H7 (cell line): ENCODE measurements around the gene LHX6. TPM values are rescaled to one million over a fixed set of nuclear protein-coding genes. Genes with fewer than 3 reads are reported as not detected.

Experiments used
- DNase-seq: peaks from one replicate; pipeline ENCODE4 v3.0.0; 2012
- H3K27me3 ChIP-seq: 2 replicates; pipeline ENCODE4 v1.6.0; 2011; ENCODE audit warnings: mild to moderate bottlenecking, low read length; ENCODE audit not compliant: control insufficient read depth, insufficient read depth
- H3K36me3 ChIP-seq: replicated peaks from 2 replicates; pipeline ENCODE4 v1.5.1; 2011; ENCODE audit warnings: low read length; ENCODE audit not compliant: control insufficient read depth, insufficient read depth
- H3K4me3 ChIP-seq: 2 replicates; pipeline ENCODE4 v1.5.1; 2011; ENCODE audit warnings: low read depth, mild to moderate bottlenecking, control low read depth, low read length, moderate library complexity; ENCODE audit not compliant: insufficient read depth
- total RNA-seq: library from RNA; depleted of rRNA; stranded (reverse); fragments of >200 nt; shearing (Covaris generic); gene quantifications from 2 replicates; pipeline ENCODE4 v1.2.3, GENCODE V29; 2014

Gene LHX6
- total RNA-seq, 1 experiment from 2014 or later = 5.2 TPM

DNA sequence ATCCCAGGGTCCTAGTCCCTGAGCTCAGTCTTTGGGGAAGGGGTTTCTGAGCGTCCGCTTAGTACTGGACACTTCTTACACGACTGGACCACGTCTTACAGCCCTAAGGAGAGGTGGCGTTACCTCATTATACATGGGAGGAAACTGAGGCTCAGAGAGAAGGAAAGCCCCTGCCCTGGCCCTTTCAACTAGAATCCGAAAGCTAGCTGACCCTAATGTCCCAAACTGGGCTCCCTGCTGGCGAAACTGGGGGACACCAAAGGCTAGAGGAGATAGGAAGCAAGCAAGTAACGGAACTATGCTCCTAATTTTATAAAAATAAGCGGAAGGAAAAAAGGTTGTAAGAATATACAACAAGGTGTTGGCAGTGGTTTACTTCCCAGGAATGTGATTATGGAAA, 14.2 kb downstream of the LHX6 start:
- H3K4me3 ChIP-seq = peak overlapping the region; percentile 53

DNA sequence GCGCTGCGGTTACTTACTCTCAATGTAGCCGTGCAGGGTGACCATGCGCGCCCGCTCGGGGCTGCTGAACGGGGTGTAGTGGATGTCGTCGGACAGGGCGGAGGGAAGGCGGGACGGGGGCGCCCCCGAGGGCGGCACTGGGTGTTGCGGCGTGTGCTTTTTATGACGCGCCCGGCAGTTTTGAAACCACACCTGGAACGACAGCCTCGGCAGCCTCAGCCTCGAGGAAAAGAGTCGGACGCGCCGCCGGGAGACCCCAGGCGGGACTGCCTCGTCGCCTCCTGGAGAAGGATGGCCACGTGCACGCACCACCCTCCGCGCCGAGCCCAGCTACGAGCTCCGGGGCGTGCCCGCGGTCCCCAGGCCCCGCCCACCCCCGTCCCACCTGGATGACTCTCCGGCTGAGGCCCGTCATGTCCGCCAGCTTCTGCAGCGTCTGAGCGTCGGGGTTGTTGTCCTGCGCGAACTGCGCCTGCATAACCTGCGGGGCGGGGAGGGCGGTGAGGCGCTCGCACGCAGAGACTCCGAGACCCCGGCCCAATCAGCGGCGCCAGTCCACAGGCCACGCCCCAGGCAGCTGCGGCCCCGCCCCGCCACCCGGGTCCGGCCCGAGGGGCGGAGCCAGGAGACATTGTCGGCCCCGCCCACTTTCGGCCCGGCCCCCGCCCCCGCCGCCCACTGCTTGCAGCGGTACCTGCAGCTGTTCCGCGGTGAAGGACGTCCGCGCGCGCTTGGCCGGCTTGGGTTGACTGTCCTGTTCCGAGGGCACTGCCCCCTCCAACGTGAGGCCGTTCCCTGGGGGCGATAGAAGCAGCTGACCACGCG, 15.0 kb downstream of the LHX6 start:
- Histone ChIP-seq H3K27me3 (peaks cover 65% of the 10 kb centered on the region), H3K36me3 (no peaks in the 10 kb centered on the region), H3K4me3 (peak overlapping the region; percentile 53)
- peak; percentile 100 for DNase-seq

More for the DNA sequence above, 14.2 kb downstream of the LHX6 start:
- Histone ChIP-seq H3K27me3 (peaks cover 72% of the 10 kb centered on the region), H3K36me3 (no peaks in the 10 kb centered on the region)
- DNase-seq = no peak

DNA sequence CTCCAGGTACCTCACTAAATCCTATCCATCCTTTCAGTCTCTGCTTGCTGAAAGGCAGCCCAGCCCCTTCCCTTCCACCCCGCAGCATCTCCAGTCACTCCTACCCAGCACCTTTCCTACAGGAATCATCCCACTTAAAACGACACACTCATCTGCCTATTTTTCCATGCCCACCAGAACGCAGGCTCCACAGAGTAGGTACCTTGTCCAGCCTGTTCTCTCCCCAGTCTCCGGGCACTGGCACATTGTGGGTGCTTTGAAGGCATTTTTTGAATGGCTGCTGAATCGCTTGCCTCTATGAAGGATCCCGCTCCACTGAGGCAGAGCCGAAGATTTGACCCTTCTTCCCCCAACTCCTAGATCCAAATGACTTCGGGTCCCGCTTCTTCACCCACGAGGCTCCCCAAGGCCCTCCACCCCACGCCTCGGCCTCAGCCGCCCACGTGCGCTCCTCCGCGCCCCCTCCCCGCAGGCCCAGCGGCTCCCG, 15.6 kb downstream of the LHX6 start:
- Histone ChIP-seq H3K4me3 (peak overlapping the region; percentile 52), H3K36me3 (no peaks in the 10 kb centered on the region), H3K27me3 (peaks cover 58% of the 10 kb centered on the region)
- no peak for DNase-seq

DNA sequence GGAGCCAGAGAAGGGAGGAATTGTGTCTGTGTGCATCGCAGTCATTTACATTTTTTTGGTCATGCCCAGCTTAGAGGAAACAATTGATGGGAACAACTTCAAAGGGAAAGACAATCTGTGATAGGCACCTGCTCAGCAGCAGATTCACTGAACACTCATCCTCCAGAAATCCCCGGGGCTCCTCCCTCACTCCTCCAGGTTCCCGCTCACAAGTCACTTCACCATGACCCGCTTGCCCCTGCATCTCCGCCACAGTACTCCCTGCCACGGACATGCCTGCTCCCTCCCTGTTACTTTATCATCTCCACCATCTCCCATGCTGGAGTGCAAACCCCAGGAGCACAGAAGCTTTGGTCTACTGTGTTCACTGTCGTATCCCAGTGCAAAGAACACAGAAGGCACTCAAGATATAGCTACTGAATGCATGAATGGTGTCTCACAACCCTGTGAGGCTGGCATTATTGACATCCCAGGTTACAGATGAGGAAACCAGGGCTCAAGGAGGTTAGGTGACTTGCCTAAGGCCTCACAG, 16.2 kb downstream of the LHX6 start:
- Histone ChIP-seq H3K36me3 (no peaks in the 10 kb centered on the region), H3K27me3 (peaks cover 52% of the 10 kb centered on the region), H3K4me3 (no peak overlapping the region)
- DNase-seq = no peak

DNA sequence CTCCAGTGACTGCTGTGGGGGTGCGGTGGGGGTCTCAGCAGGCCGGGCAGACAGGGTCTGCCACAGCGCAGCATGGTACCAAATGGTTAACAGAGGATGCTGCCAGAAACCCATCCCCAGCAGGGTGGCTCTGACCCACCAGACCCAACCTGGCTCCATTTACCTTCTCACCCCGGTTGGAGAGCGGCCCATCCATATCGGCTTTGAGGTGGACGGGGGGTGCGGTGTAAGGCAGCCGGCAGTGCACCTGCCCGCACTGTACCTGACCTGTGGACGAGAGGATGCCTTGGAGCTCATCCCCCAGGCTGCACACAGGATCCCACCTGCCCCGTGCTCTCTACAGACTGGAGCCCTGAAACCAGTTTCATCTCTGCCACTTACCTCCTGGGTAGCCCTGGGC, 19.3 kb downstream of the LHX6 start:
- Histone ChIP-seq H3K36me3 (no peaks in the 10 kb centered on the region), H3K4me3 (no peak overlapping the region), H3K27me3 (peaks cover 22% of the 10 kb centered on the region)
- no peak for DNase-seq

DNA sequence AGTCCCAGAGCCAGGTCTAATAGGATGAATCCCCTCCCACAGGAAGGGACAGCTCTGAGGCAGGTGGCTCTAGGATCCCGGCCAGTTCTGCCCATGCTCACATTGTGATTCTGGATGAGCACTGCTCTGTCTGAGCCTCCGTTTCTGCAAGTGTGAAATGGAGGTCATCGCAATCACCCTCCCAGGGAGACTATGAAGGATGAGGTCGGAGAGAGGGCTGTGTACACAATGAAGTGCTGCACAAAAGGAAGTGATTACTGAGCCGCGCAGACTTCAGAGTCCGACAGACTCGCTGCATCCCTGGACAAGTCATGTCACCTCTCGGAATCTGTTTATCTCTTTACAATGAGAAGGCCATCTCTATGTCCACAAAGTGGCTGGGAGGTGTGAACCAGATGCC, 21.7 kb downstream of the LHX6 start:
- Histone ChIP-seq H3K27me3 (peaks cover 2% of the 10 kb centered on the region), H3K4me3 (no peak overlapping the region), H3K36me3 (no peaks in the 10 kb centered on the region)
- no peak for DNase-seq

DNA sequence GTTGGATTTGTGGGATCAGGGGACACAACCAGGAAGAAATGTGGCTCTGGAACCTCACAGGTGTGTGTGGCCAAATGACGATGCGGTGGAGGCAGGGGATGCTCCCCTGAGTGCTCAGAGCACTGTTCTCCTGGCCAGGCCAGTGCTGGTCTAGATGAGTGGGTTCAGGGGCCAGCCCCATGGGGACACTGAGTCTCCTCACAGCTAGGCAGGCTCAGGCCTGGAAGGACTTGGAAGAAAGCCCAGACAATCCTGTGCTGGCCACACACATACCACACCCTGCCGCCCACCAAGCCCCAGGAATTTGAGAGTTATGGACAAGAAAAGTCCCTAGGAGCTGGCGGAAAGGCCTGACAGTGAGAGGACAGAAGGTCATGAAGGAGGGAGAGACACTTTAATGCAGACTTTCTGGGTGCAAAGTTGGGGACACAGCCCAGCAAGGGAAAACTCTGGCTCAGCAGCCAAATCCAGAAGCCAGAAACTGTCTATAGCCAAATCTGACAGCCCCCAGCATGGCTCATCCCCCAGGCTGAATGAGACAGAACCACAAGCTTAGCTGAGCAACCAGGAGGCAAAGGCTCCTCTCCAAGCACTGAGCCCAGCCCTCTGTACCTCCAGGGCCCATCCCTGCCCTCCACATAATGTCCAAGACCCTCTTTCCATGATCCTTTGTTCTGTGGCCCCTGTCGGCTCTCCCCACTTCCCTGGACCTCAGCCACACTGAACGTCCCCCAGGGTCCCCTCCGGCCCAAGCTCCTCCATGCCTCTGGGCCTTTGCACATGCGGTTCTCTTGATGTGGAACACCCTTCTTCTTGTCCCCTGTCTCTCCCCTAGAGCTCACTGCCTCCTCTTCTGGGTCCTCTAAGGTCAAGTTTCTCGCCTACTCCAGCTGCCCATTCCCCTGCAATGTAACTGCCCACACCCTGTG, 22.4 kb downstream of the LHX6 start:
- no peak overlapping the region for H3K4me3 ChIP-seq
- no peak for DNase-seq
- H3K27me3 ChIP-seq = no peaks in the 10 kb centered on the region
- no peaks in the 10 kb centered on the region for H3K36me3 ChIP-seq

DNA sequence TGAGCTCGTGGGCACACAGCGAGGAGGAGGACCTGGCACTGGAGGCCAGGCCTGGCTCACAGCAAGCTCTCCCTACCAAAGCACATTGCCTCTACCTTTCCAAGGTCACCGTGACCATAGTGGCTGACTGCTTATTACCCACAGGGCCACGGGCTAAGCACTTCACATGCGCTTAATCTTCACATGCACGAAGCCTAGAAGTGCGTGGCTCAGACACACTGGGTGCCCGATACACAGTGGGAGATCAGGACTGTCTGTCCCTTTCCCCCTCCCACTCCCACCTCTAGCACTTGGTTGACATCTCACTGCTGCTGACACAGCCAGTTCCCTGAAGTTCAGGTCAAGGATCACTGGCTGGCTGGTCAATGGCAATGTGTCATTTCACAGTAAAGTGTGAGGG, 23.6 kb downstream of the LHX6 start:
- no peak for DNase-seq
- Histone ChIP-seq H3K4me3 (no peak overlapping the region), H3K36me3 (no peaks in the 10 kb centered on the region), H3K27me3 (no peaks in the 10 kb centered on the region)

DNA sequence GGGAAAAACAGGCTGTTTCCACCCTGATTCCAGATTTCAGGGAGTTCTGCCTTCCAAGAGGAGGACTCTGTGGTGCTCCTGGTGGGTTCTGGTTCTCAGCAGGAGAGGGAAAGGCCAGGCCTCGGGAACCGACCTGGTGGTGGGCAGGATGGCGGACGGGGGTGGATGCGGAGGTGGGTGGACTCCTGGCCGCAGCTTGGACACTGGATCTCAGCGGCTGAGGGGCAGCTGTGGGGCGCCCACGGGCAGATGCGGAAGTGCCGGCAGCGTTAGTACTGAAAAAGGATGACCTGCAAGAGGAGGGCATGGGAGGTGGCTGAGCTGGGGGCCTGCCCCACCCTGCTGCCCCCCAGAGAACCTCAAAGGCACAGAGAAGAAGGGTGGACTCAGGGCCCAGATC, 24.3 kb downstream of the LHX6 start:
- Histone ChIP-seq H3K27me3 (no peaks in the 10 kb centered on the region), H3K4me3 (no peak overlapping the region), H3K36me3 (no peaks in the 10 kb centered on the region)
- DNase-seq = no peak

DNA sequence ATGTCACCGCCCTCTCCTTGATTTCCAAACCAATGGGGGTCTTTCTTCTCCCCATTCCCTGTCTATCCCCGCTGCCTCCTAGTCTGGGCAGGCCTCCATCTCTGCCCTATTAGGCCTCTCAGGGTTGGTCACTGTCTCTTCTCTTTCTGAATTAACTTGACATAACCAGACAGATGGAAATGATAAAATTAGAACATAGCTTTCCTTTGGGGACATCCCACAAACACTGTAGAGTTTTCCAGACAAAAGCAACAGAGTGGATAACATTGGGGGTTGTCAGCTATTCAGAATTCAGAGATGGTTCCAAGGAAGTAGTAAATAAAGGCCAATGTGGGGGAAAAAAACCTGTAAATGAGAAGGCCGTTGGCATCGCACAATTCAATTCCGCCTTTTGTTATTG, 24.7 kb downstream of the LHX6 start:
- H3K4me3 ChIP-seq = no peak overlapping the region
- H3K36me3 ChIP-seq = no peaks in the 10 kb centered on the region
- no peaks in the 10 kb centered on the region for H3K27me3 ChIP-seq
- DNase-seq = no peak

DNA sequence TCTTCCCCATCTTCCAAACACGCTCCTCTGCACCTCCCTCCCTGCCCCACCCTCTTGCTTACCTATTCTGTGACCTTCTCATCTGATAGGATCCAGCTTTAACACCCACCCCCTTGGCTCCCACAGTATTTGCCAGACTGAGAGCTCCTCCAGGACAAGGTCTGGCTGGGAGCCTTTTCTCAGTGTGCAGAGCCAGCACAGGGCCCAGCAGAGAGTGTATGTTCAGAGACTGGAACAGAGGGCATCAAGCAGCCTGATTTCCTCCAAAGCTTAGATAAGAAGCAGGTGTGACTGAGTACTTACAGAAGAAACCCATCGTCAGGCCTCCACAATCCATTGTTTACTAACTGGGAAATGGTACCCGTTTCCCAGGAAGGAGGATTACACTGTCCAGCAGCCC, 26.6 kb downstream of the LHX6 start:
- no peak for DNase-seq
- Histone ChIP-seq H3K27me3 (no peaks in the 10 kb centered on the region), H3K4me3 (no peak overlapping the region), H3K36me3 (no peaks in the 10 kb centered on the region)

DNA sequence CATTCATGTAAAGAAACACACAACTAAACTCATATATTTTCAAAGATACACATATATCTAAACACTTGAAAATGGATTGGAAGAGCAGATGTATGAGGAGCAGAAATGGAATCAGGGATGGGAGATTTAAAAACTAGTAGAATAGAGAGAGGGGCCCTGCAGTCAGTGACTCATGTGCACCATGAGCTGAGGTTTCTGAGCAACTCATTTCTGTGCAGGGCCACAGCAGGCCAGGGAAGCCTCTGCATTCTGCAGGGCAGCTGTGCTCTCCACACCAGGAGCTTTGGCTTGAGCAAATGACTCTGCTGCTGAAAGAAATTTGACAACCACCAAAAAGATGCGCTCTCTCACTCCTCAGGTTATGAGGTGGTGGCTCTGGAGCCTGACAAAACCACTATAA, 27.1 kb downstream of the LHX6 start:
- DNase-seq = no peak
- no peak overlapping the region for H3K4me3 ChIP-seq
- no peaks in the 10 kb centered on the region for H3K36me3 ChIP-seq
- H3K27me3 ChIP-seq = no peaks in the 10 kb centered on the region

DNA sequence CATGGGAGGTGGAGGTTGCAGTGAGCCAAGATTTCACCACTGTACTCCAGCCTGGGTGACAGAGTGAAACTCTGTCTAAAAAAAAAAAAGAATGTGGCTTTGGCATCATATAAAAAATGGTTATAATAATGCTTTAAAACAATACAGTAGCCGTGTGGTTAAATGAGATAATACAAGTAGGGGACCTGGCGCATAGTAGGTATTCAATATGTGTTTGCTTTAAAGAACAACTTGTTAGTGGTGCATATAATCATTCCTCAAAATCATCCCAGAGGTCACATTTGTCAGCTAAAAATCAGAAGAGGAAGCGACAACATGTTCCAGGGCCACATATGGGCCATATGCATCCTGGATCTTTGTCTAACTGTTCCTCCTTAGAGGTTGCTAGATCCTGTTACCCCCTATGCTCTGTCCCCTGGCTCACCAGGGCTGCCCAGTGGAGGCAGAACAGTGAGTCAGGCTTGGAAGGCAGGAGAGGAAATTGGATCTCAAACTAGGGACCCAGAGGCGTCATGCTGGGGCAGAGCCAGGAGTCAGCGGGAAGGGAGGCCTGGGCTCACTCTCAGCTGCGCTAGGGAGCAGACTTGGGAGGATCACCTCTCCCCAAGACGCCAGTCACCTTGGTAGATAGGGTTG, 27.7 kb downstream of the LHX6 start:
- no peaks in the 10 kb centered on the region for H3K36me3 ChIP-seq
- no peak overlapping the region for H3K4me3 ChIP-seq
- DNase-seq = no peak
- no peaks in the 10 kb centered on the region for H3K27me3 ChIP-seq

DNA sequence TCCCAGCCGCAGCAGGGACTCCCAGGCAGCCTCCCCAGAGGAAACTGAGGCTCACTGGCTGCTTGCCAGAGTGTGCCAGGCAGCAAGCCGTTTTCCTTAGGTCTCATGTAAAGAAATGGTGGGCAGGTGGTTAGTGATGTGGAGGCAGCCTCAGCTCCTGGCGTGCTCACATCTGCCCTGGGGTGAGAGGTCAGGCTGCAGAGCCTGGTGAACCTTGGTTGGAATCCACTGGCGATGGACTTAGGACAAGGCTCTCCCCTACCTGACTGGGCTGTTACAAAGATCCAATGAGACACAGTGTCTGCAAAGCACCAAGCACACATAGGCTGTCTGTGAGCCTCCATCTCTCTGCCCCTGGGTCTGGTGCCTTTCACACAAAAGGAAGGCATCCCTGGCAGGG, 30.9 kb downstream of the LHX6 start:
- DNase-seq = no peak
- Histone ChIP-seq H3K4me3 (no peak overlapping the region), H3K36me3 (no peaks in the 10 kb centered on the region), H3K27me3 (no peaks in the 10 kb centered on the region)
